ENCODE results near the gene GAS2L2.
"Not testable (repeated sequence)": the region's sequence is repeated elsewhere in the genome, so short reads cannot be mapped to it uniquely, and the experiment has no call there.

GAS2L2 gene

GRCh38 chr17:35726127-35726952, 26.7 kb downstream of the GAS2L2 start:
- no peak for DNase-seq

GRCh38 chr17:35725802-35726126, 27.3 kb downstream of the GAS2L2 start:
- no peak for DNase-seq

- DNase-seq, result no peak
Observed at GRCh38 chr17:35725058-35725457, 28.0 kb downstream of the GAS2L2 start.

GRCh38 chr17:35723735-35724134, 29.3 kb downstream of the GAS2L2 start:
- DNase-seq, result no peak

- DNase-seq, result no peak
Observed at GRCh38 chr17:35717475-35717874, 35.6 kb downstream of the GAS2L2 start.

- no peak for DNase-seq
Observed at GRCh38 chr17:35716897-35717465, 36.1 kb downstream of the GAS2L2 start.

GRCh38 chr17:35716173-35716572, 36.9 kb downstream of the GAS2L2 start:
- DNase-seq, result no peak

- DNase-seq, result no peak
Observed at GRCh38 chr17:35715416-35715815, 37.6 kb downstream of the GAS2L2 start.

- no peak for DNase-seq
Observed at GRCh38 chr17:35714988-35715387, 38.1 kb downstream of the GAS2L2 start.

- DNase-seq, result no peak
Observed at GRCh38 chr17:35713069-35713728, 39.8 kb downstream of the GAS2L2 start.

- no peak for DNase-seq
Observed at GRCh38 chr17:35710950-35711349, 42.1 kb downstream of the GAS2L2 start.

- DNase-seq, result no peak
Observed at GRCh38 chr17:35709874-35710273, 43.2 kb downstream of the GAS2L2 start.

GRCh38 chr17:35708951-35709350, 44.1 kb downstream of the GAS2L2 start:
- DNase-seq, result no peak

- no peak for DNase-seq
Observed at GRCh38 chr17:35708149-35708548, 44.9 kb downstream of the GAS2L2 start.

- DNase-seq, result no peak
Observed at GRCh38 chr17:35705705-35706104, 47.3 kb downstream of the GAS2L2 start.

- DNase-seq, result no peak
Observed at GRCh38 chr17:35705230-35705629, 47.8 kb downstream of the GAS2L2 start.

- not testable (repeated sequence) for DNase-seq
Observed at GRCh38 chr17:35703308-35703707, 49.7 kb downstream of the GAS2L2 start.

- no peak for DNase-seq
Observed at GRCh38 chr17:35701491-35701890, 51.5 kb downstream of the GAS2L2 start.

- no peak for DNase-seq
Observed at GRCh38 chr17:35700150-35700549, 52.9 kb downstream of the GAS2L2 start.

- DNase-seq, result no peak
Observed at GRCh38 chr17:35698800-35699199, 54.2 kb downstream of the GAS2L2 start.

- no peak for DNase-seq
Observed at GRCh38 chr17:35695613-35696012, 57.4 kb downstream of the GAS2L2 start.

GRCh38 chr17:35694906-35695305, 58.1 kb downstream of the GAS2L2 start:
- DNase-seq, result no peak

Measured in CD4-positive, alpha-beta T cell treated with Interferon alpha-2 for 1 hour (primary cell).